Measurements from ENCODE around the gene CTBP2.

DNA sequence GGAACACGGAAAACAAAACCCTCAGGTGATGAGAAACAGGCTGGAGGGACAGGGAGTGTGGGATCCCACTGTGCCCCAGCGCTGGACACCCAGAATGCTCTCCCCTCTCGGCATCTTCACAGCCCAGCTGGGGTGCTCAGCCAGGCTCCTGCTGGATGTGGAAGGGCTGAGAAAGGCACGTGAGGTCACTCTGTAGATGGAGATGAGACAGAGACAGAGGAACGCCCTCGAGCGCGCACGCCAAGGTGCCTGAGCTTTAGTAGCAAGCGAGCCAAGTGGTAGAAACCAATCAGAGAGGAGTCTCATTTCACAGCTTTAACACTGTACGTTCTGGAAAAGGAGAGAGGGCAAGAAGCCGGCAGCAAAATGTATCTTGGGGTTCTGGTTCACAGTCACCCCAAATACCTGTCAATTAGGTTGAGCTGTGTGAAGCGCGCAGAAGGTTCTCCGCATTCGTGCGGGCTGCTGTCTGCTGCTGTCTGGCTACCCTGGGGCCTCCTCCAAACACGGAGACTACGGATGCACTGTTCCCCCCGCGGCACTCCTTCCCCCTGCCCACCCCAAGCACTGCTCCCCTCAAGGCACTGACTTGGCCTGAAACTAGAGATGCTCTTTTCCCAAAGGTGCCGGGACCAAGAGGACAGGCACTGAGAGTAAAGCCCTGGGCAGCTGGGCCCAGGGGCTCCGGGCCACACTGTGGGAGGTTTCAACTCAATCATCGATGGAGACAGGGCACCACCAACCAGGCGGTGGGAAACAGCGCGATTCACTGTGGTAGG is 127.0 kb downstream of the CTBP2 start:
- TF ChIP-seq, protein P1, sequence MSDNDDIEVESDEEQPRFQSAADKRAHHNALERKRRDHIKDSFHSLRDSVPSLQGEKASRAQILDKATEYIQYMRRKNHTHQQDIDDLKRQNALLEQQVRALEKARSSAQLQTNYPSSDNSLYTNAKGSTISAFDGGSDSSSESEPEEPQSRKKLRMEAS (IDR thresholded peaks at IDR 0.05), result no peak
- no peak for TF ChIP-seq ZBTB7A (IDR thresholded peaks at IDR 0.05; ENCODE audit: low read depth)
- no peak for TF ChIP-seq EP300 (IDR thresholded peaks at IDR 0.05; ENCODE audit: borderline replicate concordance)
- no peak for TF ChIP-seq TAF1 (IDR thresholded peaks at IDR 0.05; ENCODE audit: low read depth)
- no peak for TF ChIP-seq CEBPB (IDR thresholded peaks at IDR 0.05)
- TF ChIP-seq RAD21 (IDR thresholded peaks at IDR 0.05; ENCODE audit: low read depth), result no peak
- TF ChIP-seq, protein P2, sequence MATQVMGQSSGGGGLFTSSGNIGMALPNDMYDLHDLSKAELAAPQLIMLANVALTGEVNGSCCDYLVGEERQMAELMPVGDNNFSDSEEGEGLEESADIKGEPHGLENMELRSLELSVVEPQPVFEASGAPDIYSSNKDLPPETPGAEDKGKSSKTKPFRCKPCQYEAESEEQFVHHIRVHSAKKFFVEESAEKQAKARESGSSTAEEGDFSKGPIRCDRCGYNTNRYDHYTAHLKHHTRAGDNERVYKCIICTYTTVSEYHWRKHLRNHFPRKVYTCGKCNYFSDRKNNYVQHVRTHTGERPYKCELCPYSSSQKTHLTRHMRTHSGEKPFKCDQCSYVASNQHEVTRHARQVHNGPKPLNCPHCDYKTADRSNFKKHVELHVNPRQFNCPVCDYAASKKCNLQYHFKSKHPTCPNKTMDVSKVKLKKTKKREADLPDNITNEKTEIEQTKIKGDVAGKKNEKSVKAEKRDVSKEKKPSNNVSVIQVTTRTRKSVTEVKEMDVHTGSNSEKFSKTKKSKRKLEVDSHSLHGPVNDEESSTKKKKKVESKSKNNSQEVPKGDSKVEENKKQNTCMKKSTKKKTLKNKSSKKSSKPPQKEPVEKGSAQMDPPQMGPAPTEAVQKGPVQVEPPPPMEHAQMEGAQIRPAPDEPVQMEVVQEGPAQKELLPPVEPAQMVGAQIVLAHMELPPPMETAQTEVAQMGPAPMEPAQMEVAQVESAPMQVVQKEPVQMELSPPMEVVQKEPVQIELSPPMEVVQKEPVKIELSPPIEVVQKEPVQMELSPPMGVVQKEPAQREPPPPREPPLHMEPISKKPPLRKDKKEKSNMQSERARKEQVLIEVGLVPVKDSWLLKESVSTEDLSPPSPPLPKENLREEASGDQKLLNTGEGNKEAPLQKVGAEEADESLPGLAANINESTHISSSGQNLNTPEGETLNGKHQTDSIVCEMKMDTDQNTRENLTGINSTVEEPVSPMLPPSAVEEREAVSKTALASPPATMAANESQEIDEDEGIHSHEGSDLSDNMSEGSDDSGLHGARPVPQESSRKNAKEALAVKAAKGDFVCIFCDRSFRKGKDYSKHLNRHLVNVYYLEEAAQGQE (IDR thresholded peaks at IDR 0.05; ENCODE audit: low read depth), result no peak
- TF ChIP-seq EGR1 (IDR thresholded peaks at IDR 0.05), result no peak
- TF ChIP-seq NFIC (IDR thresholded peaks at IDR 0.05), result no peak
- no peak for TF ChIP-seq FOXM1 (IDR thresholded peaks at IDR 0.05; ENCODE audit: borderline replicate concordance, low read depth)
- no peak for TF ChIP-seq TEAD4 (IDR thresholded peaks at IDR 0.05)

Data from Ishikawa (cell line).